Activated T-helper 2 cell treated with anti-CD3 and anti-CD28 coated beads, Interferon-gamma antibody, Interleukin-2, Interleukin-4, amounts not matched to agents 10 μg/mL and 5 μg/mL and 100 μg/mL, durations not matched to agents 14 hours and 24 hours and 36 hours (primary cell): ENCODE results near the gene PARP12. TPM values are rescaled to one million over a fixed set of nuclear protein-coding genes. Genes with fewer than 3 reads are reported as not detected.

Experiments
- DNase-seq: peaks from one replicate; pipeline ENCODE4 v3.0.0; 2021; ENCODE audit warnings: low spot score
- H3K27ac Mint-ChIP-seq: one replicate; pipeline ENCODE4 v1.8.0; 2021; ENCODE audit warnings: mixed read lengths
- H3K27me3 Mint-ChIP-seq: one replicate; pipeline ENCODE4 v1.8.0; 2021; ENCODE audit warnings: low read depth, mixed read lengths
- H3K36me3 Mint-ChIP-seq: one replicate; pipeline ENCODE4 v1.8.0; 2021; ENCODE audit warnings: low read depth, mixed read lengths
- H3K4me1 Mint-ChIP-seq: one replicate; pipeline ENCODE4 v1.8.0; 2021; ENCODE audit warnings: low read depth, mixed read lengths
- H3K4me3 Mint-ChIP-seq: one replicate; pipeline ENCODE4 v1.8.0; 2021; ENCODE audit warnings: low read depth, mild to moderate bottlenecking, moderate library complexity, mixed read lengths
- H3K9me3 Mint-ChIP-seq: one replicate; pipeline ENCODE4 v1.8.0; 2021; ENCODE audit warnings: mixed read lengths
- intact Hi-C: fragments of 100-400 bp; cut with micrococcal nuclease; formaldehyde crosslinking; loops from one replicate; pipeline ENCODE4 v1.15.1; 2023
- total RNA-seq: library from RNA; stranded (reverse); gene quantifications from 2 replicates; pipeline ENCODE4 v1.2.3, GENCODE V29; 2022

PARP12 gene
- total RNA-seq, 1 donor from 2014 or later, result 23.6 TPM

- intact Hi-C loops, result no loop called here
- H3K9me3 Mint-ChIP-seq, result no peaks in the 10 kb centered on the region
- peaks cover 5% of the 10 kb centered on the region for H3K4me1 Mint-ChIP-seq
- no peak for DNase-seq
- no peak overlapping the region for H3K4me3 Mint-ChIP-seq
- no peaks in the 10 kb centered on the region for H3K27me3 Mint-ChIP-seq
- H3K36me3 Mint-ChIP-seq, result peaks cover 70% of the 10 kb centered on the region
- no peak overlapping the region for H3K27ac Mint-ChIP-seq
Observed at GRCh38 chr7:140041659-140042385, 20.9 kb downstream of the PARP12 start.

GRCh38 chr7:140039896-140040295, 22.9 kb downstream of the PARP12 start:
- intact Hi-C loops, result no loop called here
- Mint-ChIP-seq H3K36me3 (peaks cover 72% of the 10 kb centered on the region), H3K9me3 (no peaks in the 10 kb centered on the region), H3K27me3 (no peaks in the 10 kb centered on the region), H3K4me3 (no peak overlapping the region), H3K4me1 (peaks cover 17% of the 10 kb centered on the region), H3K27ac (no peak overlapping the region)
- no peak for DNase-seq

- Mint-ChIP-seq H3K9me3 (no peaks in the 10 kb centered on the region), H3K27ac (no peak overlapping the region), H3K4me1 (peaks cover 17% of the 10 kb centered on the region), H3K4me3 (no peak overlapping the region), H3K36me3 (peaks cover 68% of the 10 kb centered on the region), H3K27me3 (no peaks in the 10 kb centered on the region)
- no peak for DNase-seq
- intact Hi-C loops, result no loop called here
Observed at GRCh38 chr7:140039066-140039465, 23.7 kb downstream of the PARP12 start.

- Mint-ChIP-seq H3K27ac (peak overlapping the region; percentile 22), H3K27me3 (no peaks in the 10 kb centered on the region), H3K9me3 (no peaks in the 10 kb centered on the region), H3K4me1 (peaks cover 27% of the 10 kb centered on the region), H3K4me3 (no peak overlapping the region), H3K36me3 (peaks cover 74% of the 10 kb centered on the region)
- intact Hi-C loops, result no loop called here
- DNase-seq, result no peak
Observed at GRCh38 chr7:140036224-140036962, 26.4 kb downstream of the PARP12 start.

GRCh38 chr7:140035400-140036223, 27.1 kb downstream of the PARP12 start:
- peaks cover 74% of the 10 kb centered on the region for H3K36me3 Mint-ChIP-seq
- intact Hi-C loops, result no loop called here

GRCh38 chr7:140034421-140034820, 28.3 kb downstream of the PARP12 start:
- no peaks in the 10 kb centered on the region for H3K9me3 Mint-ChIP-seq
- intact Hi-C loops, result no loop called here
- H3K4me1 Mint-ChIP-seq, result peaks cover 22% of the 10 kb centered on the region
- DNase-seq, result no peak
- H3K27ac Mint-ChIP-seq, result no peak overlapping the region
- H3K27me3 Mint-ChIP-seq, result no peaks in the 10 kb centered on the region
- H3K36me3 Mint-ChIP-seq, result peaks cover 71% of the 10 kb centered on the region
- no peak overlapping the region for H3K4me3 Mint-ChIP-seq

More at GRCh38 chr7:140035400-140036223, 27.1 kb downstream of the PARP12 start:
- Mint-ChIP-seq H3K27ac (peak overlapping the region; percentile 30), H3K4me3 (no peak overlapping the region), H3K9me3 (no peaks in the 10 kb centered on the region), H3K27me3 (no peaks in the 10 kb centered on the region), H3K4me1 (peaks cover 27% of the 10 kb centered on the region)
- no peak for DNase-seq

- DNase-seq, result no peak
- Mint-ChIP-seq H3K36me3 (peaks cover 69% of the 10 kb centered on the region), H3K9me3 (no peaks in the 10 kb centered on the region), H3K27ac (no peak overlapping the region), H3K4me3 (no peak overlapping the region), H3K27me3 (no peaks in the 10 kb centered on the region), H3K4me1 (peaks cover 21% of the 10 kb centered on the region)
- intact Hi-C loops, result no loop called here
Observed at GRCh38 chr7:140033779-140034363, 28.9 kb downstream of the PARP12 start.

- Mint-ChIP-seq H3K4me3 (no peak overlapping the region), H3K27ac (no peak overlapping the region), H3K27me3 (no peaks in the 10 kb centered on the region), H3K36me3 (peaks cover 66% of the 10 kb centered on the region), H3K4me1 (peaks cover 21% of the 10 kb centered on the region), H3K9me3 (no peaks in the 10 kb centered on the region)
- intact Hi-C loops, result no loop called here
- no peak for DNase-seq
Observed at GRCh38 chr7:140033036-140033435, 29.7 kb downstream of the PARP12 start.

GRCh38 chr7:140031364-140031763, 31.4 kb downstream of the PARP12 start:
- H3K36me3 Mint-ChIP-seq, result peaks cover 52% of the 10 kb centered on the region
- no peaks in the 10 kb centered on the region for H3K27me3 Mint-ChIP-seq
- no peak overlapping the region for H3K27ac Mint-ChIP-seq
- intact Hi-C loops, result no loop called here
- no peaks in the 10 kb centered on the region for H3K9me3 Mint-ChIP-seq
- DNase-seq, result no peak
- H3K4me3 Mint-ChIP-seq, result no peak overlapping the region
- peaks cover 18% of the 10 kb centered on the region for H3K4me1 Mint-ChIP-seq

- DNase-seq, result no peak
- Mint-ChIP-seq H3K4me3 (no peak overlapping the region), H3K36me3 (peaks cover 49% of the 10 kb centered on the region), H3K27me3 (no peaks in the 10 kb centered on the region), H3K9me3 (no peaks in the 10 kb centered on the region), H3K27ac (no peak overlapping the region), H3K4me1 (peaks cover 9% of the 10 kb centered on the region)
- intact Hi-C loops, result no loop called here
Observed at GRCh38 chr7:140029072-140029471, 33.7 kb downstream of the PARP12 start.

GRCh38 chr7:140028311-140028710, 34.4 kb downstream of the PARP12 start:
- intact Hi-C loops, result no loop called here
- Mint-ChIP-seq H3K36me3 (peaks cover 46% of the 10 kb centered on the region), H3K4me1 (peaks cover 6% of the 10 kb centered on the region), H3K9me3 (no peaks in the 10 kb centered on the region), H3K27ac (no peak overlapping the region), H3K4me3 (no peak overlapping the region), H3K27me3 (no peaks in the 10 kb centered on the region)
- DNase-seq, result no peak

- Mint-ChIP-seq H3K4me1 (peaks cover 4% of the 10 kb centered on the region), H3K27me3 (no peaks in the 10 kb centered on the region), H3K4me3 (no peak overlapping the region), H3K36me3 (peaks cover 47% of the 10 kb centered on the region), H3K9me3 (no peaks in the 10 kb centered on the region), H3K27ac (no peak overlapping the region)
- DNase-seq, result no peak
- intact Hi-C loops, result no loop called here
Observed at GRCh38 chr7:140027858-140028257, 34.9 kb downstream of the PARP12 start.
